ENCODE results near the gene SMAD9.

SMAD9 gene

GRCh38 chr13:36848199-36848982 is 71.6 kb downstream of the SMAD9 start:
- peak; percentile 14 for DNase-seq
- in situ Hi-C loops (cut with HindIII; ENCODE audit: low pct_ligation_motif_present, low sequenced_read_pairs): no loop called here
- H3K27me3 ChIP-seq (replicated peaks): no peaks in the 10 kb centered on the region
- H3K36me3 ChIP-seq (replicated peaks): no peaks in the 10 kb centered on the region
- no peak overlapping the region for H3K4me3 ChIP-seq (ENCODE audit: low read depth, low read length)
- H3K27ac ChIP-seq: no peak overlapping the region
- TF ChIP-seq CTCF (IDR thresholded peaks at IDR 0.05; ENCODE audit: low read depth, low read length, missing control alignments): peak; percentile 51

- in situ Hi-C loops (cut with HindIII; ENCODE audit: low pct_ligation_motif_present, low sequenced_read_pairs): no loop called here
- no peak for TF ChIP-seq CTCF (IDR thresholded peaks at IDR 0.05; ENCODE audit: low read depth, low read length, missing control alignments)
- H3K36me3 ChIP-seq (replicated peaks): no peaks in the 10 kb centered on the region
- H3K4me3 ChIP-seq (ENCODE audit: low read depth, low read length): no peak overlapping the region
- DNase-seq: no peak
- no peaks in the 10 kb centered on the region for H3K27me3 ChIP-seq (replicated peaks)
- no peak overlapping the region for H3K27ac ChIP-seq
These were observed 72.4 kb downstream of the SMAD9 start for GRCh38 chr13:36847606-36848005.

GRCh38 chr13:36841391-36841790 is 78.6 kb downstream of the SMAD9 start:
- no peak for DNase-seq
- no peak overlapping the region for H3K4me3 ChIP-seq (ENCODE audit: low read depth, low read length)
- no peaks in the 10 kb centered on the region for H3K36me3 ChIP-seq (replicated peaks)
- H3K27ac ChIP-seq: no peak overlapping the region
- in situ Hi-C loops (cut with HindIII; ENCODE audit: low pct_ligation_motif_present, low sequenced_read_pairs): no loop called here
- H3K27me3 ChIP-seq (replicated peaks): no peaks in the 10 kb centered on the region
- no peak for TF ChIP-seq CTCF (IDR thresholded peaks at IDR 0.05; ENCODE audit: low read depth, low read length, missing control alignments)

- Histone ChIP-seq H3K36me3 (replicated peaks) (no peaks in the 10 kb centered on the region), H3K4me3 (ENCODE audit: low read depth, low read length) (no peak overlapping the region), H3K27me3 (replicated peaks) (no peaks in the 10 kb centered on the region), H3K27ac (no peak overlapping the region)
- in situ Hi-C loops (cut with HindIII; ENCODE audit: low pct_ligation_motif_present, low sequenced_read_pairs): no loop called here
- DNase-seq: no peak
- peak; percentile 5 for TF ChIP-seq CTCF (IDR thresholded peaks at IDR 0.05; ENCODE audit: low read depth, low read length, missing control alignments)
These were observed 79.3 kb downstream of the SMAD9 start for GRCh38 chr13:36840718-36841250.

GRCh38 chr13:36839981-36840380 is 80.1 kb downstream of the SMAD9 start:
- H3K27ac ChIP-seq: no peak overlapping the region

More at GRCh38 chr13:36839981-36840380, 80.1 kb downstream of the SMAD9 start:
- in situ Hi-C loops (cut with HindIII; ENCODE audit: low pct_ligation_motif_present, low sequenced_read_pairs): no loop called here
- H3K36me3 ChIP-seq (replicated peaks): no peaks in the 10 kb centered on the region
- no peak for DNase-seq
- TF ChIP-seq CTCF (IDR thresholded peaks at IDR 0.05; ENCODE audit: low read depth, low read length, missing control alignments): no peak
- H3K27me3 ChIP-seq (replicated peaks): no peaks in the 10 kb centered on the region
- no peak overlapping the region for H3K4me3 ChIP-seq (ENCODE audit: low read depth, low read length)

Measured in brain microvascular endothelial cell (primary cell).